ENCODE results near the gene MORC2.

GRCh38 chr22:30887453-30887852 is 81.1 kb downstream of the MORC2 start:
- TF ChIP-seq, protein P1, sequence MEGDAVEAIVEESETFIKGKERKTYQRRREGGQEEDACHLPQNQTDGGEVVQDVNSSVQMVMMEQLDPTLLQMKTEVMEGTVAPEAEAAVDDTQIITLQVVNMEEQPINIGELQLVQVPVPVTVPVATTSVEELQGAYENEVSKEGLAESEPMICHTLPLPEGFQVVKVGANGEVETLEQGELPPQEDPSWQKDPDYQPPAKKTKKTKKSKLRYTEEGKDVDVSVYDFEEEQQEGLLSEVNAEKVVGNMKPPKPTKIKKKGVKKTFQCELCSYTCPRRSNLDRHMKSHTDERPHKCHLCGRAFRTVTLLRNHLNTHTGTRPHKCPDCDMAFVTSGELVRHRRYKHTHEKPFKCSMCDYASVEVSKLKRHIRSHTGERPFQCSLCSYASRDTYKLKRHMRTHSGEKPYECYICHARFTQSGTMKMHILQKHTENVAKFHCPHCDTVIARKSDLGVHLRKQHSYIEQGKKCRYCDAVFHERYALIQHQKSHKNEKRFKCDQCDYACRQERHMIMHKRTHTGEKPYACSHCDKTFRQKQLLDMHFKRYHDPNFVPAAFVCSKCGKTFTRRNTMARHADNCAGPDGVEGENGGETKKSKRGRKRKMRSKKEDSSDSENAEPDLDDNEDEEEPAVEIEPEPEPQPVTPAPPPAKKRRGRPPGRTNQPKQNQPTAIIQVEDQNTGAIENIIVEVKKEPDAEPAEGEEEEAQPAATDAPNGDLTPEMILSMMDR (conservative IDR thresholded peaks at IDR 0.05; ENCODE audit: low read depth, low read length), result no peak
- TF ChIP-seq EZH2 (IDR thresholded peaks at IDR 0.05; ENCODE audit: low read length, unreplicated experiment), result no peak
- no peak for TF ChIP-seq EZH2phosphoT487 (IDR thresholded peaks at IDR 0.05; ENCODE audit: borderline replicate concordance, low read length)
